Activated CD8-positive, alpha-beta memory T cell treated with anti-CD3 and anti-CD28 coated beads, Interleukin-2, amount 10 ng/mL, durations not matched to agents 7 days and 5 days (primary cell): Measurements from ENCODE around the gene NCAPG2. TPM values are rescaled to one million over a fixed set of nuclear protein-coding genes. Genes with fewer than 3 reads are reported as not detected.

Experiments used
- ATAC-seq: fragments of 150-1000 bp; cut with Tn5 transposase; one replicate; pipeline ENCODE4 v1.10.0; 2021; ENCODE audit warnings: moderate library complexity
- CTCF ChIA-PET: fragments of 350-600 bp; sonication (Branson Sonifier 250); formaldehyde crosslinking; loops from one replicate; lab custom pipeline; 2021; ENCODE audit warnings: antibody characterized with exemption; lab: Charles Lee
- DNase-seq: peaks from one replicate; pipeline ENCODE4 v3.0.0-alpha.2; 2020
- H3K27ac Mint-ChIP-seq: one replicate; pipeline ENCODE4 v1.8.0; 2021; ENCODE audit warnings: mild to moderate bottlenecking, mixed read lengths
- H3K27me3 Mint-ChIP-seq: one replicate; pipeline ENCODE4 v1.8.0; 2021; ENCODE audit warnings: mixed read lengths
- H3K36me3 Mint-ChIP-seq: one replicate; pipeline ENCODE4 v1.8.0; 2021; ENCODE audit warnings: mild to moderate bottlenecking, mixed read lengths
- H3K4me1 Mint-ChIP-seq: one replicate; pipeline ENCODE4 v1.8.0; 2021; ENCODE audit warnings: mixed read lengths
- H3K4me3 Mint-ChIP-seq: one replicate; pipeline ENCODE4 v1.8.0; 2021; ENCODE audit warnings: mild to moderate bottlenecking, moderate library complexity, mixed read lengths
- H3K9me3 Mint-ChIP-seq: one replicate; pipeline ENCODE4 v1.8.0; 2022; ENCODE audit warnings: low read depth, mixed read lengths
- total RNA-seq, 2 experiments: library from RNA; stranded (reverse); gene quantifications; one replicate each; pipeline ENCODE4 v1.2.3, GENCODE V29; 2021

NCAPG2 gene
- total RNA-seq, 2 experiments from 2014 or later: 146 to 182 TPM

GRCh38 chr7:158602905-158603772, 101.5 kb downstream of the NCAPG2 start:
- H3K4me1 Mint-ChIP-seq: peaks cover 5% of the 10 kb centered on the region
- no peaks in the 10 kb centered on the region for H3K27me3 Mint-ChIP-seq
- peaks cover 14% of the 10 kb centered on the region for H3K36me3 Mint-ChIP-seq
- CTCF ChIA-PET: no interaction called here
- no peaks in the 10 kb centered on the region for H3K9me3 Mint-ChIP-seq
- ATAC-seq (no peak), DNase-seq (no peak)
- no peak overlapping the region for H3K27ac Mint-ChIP-seq
- H3K4me3 Mint-ChIP-seq: no peak overlapping the region

DNA sequence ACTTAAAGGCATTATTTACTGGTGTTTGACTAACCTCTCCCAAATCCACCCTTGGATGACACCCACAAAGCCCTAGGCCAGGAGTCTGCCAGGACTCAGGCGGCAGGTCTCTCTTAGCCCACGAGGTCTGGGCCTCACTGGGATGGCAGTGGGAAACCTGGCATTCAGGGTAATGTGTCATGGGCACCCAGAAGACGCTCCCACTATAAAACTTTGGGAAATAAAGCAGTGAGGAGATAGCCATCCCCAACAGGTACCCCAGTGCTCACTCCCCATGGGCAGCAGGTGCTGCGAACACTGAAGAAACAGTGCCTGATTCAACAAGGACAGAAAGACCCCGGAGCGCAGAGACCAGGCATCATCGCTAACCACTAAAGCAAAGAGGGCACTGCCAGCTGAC, 102.6 kb downstream of the NCAPG2 start:
- CTCF ChIA-PET: no interaction called here
- peaks cover 5% of the 10 kb centered on the region for H3K4me1 Mint-ChIP-seq
- no peaks in the 10 kb centered on the region for H3K27me3 Mint-ChIP-seq
- ATAC-seq (no peak), DNase-seq (no peak)
- no peak overlapping the region for H3K27ac Mint-ChIP-seq
- no peak overlapping the region for H3K4me3 Mint-ChIP-seq
- H3K9me3 Mint-ChIP-seq: no peaks in the 10 kb centered on the region
- H3K36me3 Mint-ChIP-seq: peaks cover 8% of the 10 kb centered on the region

DNA sequence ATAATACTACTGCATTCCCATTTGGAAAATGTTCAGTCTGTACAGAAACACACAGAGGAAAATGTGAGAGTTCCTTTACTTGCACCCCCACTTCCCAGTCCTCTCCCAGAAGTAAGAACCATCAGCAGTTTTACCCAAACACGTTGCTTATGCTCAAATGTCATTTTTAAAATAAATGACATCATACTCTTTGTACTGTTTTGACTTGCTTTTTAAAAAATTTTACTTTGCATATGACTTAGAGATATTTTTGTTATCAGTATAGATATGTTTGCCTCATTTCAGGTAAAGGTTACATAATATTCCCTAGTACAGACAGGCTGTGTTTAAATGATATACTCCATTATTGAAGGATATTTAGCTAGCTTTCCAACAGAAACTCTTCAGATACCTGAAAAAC, 103.5 kb downstream of the NCAPG2 start:
- CTCF ChIA-PET: no interaction called here
- DNase-seq: no peak
- H3K4me1 Mint-ChIP-seq: peaks cover 5% of the 10 kb centered on the region

GRCh38 chr7:158596745-158597144, 107.9 kb downstream of the NCAPG2 start:
- peak; percentile 16 for ATAC-seq
- no peak for DNase-seq
- Mint-ChIP-seq H3K4me1 (no peaks in the 10 kb centered on the region), H3K27ac (no peak overlapping the region), H3K9me3 (no peaks in the 10 kb centered on the region), H3K27me3 (no peaks in the 10 kb centered on the region), H3K36me3 (no peaks in the 10 kb centered on the region), H3K4me3 (no peak overlapping the region)
- CTCF ChIA-PET: interaction anchor here (1.0 kb wide), 1 partner anchor 380 kb away, joined by 3 read pairs; no protein-coding TSS in a partner anchor

More for the DNA sequence above, 103.5 kb downstream of the NCAPG2 start:
- Mint-ChIP-seq H3K27me3 (no peaks in the 10 kb centered on the region), H3K36me3 (peaks cover 5% of the 10 kb centered on the region), H3K4me3 (no peak overlapping the region), H3K9me3 (no peaks in the 10 kb centered on the region), H3K27ac (no peak overlapping the region)
- ATAC-seq: no peak

DNA sequence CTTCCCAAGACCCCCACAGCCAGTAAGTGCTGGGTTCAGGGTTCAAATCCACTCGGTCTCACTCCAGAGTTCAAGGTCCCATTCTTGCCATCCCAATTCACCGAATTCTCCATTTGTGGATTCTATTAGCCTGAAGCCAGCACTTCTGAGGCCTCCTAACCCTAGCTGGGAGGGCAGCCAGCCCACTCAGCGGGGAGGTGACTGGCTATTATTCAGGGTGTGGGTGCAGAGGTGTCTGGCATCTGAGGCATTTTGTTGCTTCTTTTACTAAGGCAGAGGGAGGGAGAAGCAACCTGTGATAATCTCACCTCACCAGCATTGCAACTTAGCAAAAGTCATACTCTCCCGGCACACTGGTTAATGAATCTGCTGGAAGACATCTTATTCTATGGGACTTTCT, 108.3 kb downstream of the NCAPG2 start:
- Mint-ChIP-seq H3K9me3 (no peaks in the 10 kb centered on the region), H3K36me3 (no peaks in the 10 kb centered on the region), H3K4me1 (no peaks in the 10 kb centered on the region), H3K4me3 (no peak overlapping the region), H3K27me3 (no peaks in the 10 kb centered on the region), H3K27ac (no peak overlapping the region)
- DNase-seq: no peak
- ATAC-seq: no peak
- CTCF ChIA-PET: interaction anchor here (1.0 kb wide), 1 partner anchor 380 kb away, joined by 3 read pairs; no protein-coding TSS in a partner anchor

- no peak overlapping the region for H3K4me3 Mint-ChIP-seq
- H3K27me3 Mint-ChIP-seq: peaks cover 3% of the 10 kb centered on the region
- CTCF ChIA-PET: no interaction called here
- no peaks in the 10 kb centered on the region for H3K36me3 Mint-ChIP-seq
- H3K9me3 Mint-ChIP-seq: no peaks in the 10 kb centered on the region
- no peaks in the 10 kb centered on the region for H3K4me1 Mint-ChIP-seq
- peak; percentile 87 for ATAC-seq
- no peak for DNase-seq
- no peak overlapping the region for H3K27ac Mint-ChIP-seq
These were observed 109.5 kb downstream of the NCAPG2 start for GRCh38 chr7:158595068-158595467.

- ATAC-seq: no peak
- Mint-ChIP-seq H3K4me3 (no peak overlapping the region), H3K9me3 (no peaks in the 10 kb centered on the region), H3K27me3 (peaks cover 13% of the 10 kb centered on the region), H3K27ac (no peak overlapping the region), H3K36me3 (no peaks in the 10 kb centered on the region), H3K4me1 (no peaks in the 10 kb centered on the region)
- CTCF ChIA-PET: no interaction called here
- no peak for DNase-seq
These were observed 112.1 kb downstream of the NCAPG2 start for GRCh38 chr7:158592541-158592940.

DNA sequence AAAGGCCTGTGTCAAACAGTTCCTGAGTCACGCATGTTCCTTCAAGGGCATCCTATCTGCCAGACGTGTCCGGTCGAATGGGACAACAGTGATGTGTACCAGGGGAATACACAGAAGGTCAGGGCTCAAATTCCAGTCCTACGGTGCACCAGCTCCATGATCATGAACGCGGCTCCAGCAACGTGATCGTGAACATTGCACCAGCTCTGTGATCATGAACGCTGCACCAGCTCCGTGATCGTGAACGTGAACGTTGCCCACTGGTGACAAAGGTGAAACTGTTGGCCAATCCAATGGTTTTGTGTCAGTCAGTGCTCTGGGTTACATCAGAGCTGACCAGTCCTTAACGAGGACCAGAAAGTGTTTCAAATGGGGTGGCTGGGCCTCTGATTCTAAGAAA, 112.7 kb downstream of the NCAPG2 start:
- Mint-ChIP-seq H3K9me3 (no peaks in the 10 kb centered on the region), H3K27ac (no peak overlapping the region), H3K4me1 (no peaks in the 10 kb centered on the region), H3K36me3 (no peaks in the 10 kb centered on the region), H3K4me3 (no peak overlapping the region), H3K27me3 (peaks cover 13% of the 10 kb centered on the region)
- no peak for DNase-seq
- CTCF ChIA-PET: no interaction called here
- ATAC-seq: no peak

- no peak overlapping the region for H3K4me3 Mint-ChIP-seq
- DNase-seq (no peak), ATAC-seq (no peak)
- peaks cover 2% of the 10 kb centered on the region for H3K4me1 Mint-ChIP-seq
- H3K36me3 Mint-ChIP-seq: no peaks in the 10 kb centered on the region
- peaks cover 24% of the 10 kb centered on the region for H3K27me3 Mint-ChIP-seq
- H3K27ac Mint-ChIP-seq: no peak overlapping the region
- CTCF ChIA-PET: no interaction called here
- no peaks in the 10 kb centered on the region for H3K9me3 Mint-ChIP-seq
These were observed 114.4 kb downstream of the NCAPG2 start for GRCh38 chr7:158590181-158590530.

DNA sequence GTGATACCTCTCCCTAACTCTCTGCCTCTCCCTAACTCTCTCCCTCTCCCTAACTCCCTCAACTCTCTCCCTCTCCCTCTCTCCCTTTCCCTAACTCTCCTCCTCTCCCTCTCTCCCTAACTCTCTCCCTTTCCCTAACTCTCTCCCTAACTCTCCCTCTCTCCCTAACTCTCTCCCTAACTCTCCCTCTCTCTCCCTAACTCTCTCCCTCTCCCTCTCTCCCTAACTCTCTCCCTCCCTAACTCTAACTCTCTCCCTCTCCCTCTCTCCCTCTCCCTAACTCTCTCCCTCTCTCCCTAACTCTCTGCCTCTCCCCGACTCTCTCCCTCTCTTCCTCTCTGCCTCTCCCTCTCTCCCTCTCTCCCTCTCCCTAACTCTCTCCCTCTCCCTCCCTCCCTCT, 115.0 kb downstream of the NCAPG2 start:
- Mint-ChIP-seq H3K4me1 (peaks cover 2% of the 10 kb centered on the region), H3K36me3 (no peaks in the 10 kb centered on the region), H3K27ac (no peak overlapping the region), H3K27me3 (peaks cover 24% of the 10 kb centered on the region), H3K4me3 (no peak overlapping the region), H3K9me3 (no peaks in the 10 kb centered on the region)
- no peak for DNase-seq
- ATAC-seq: no peak
- CTCF ChIA-PET: no interaction called here

- H3K4me1 Mint-ChIP-seq: peaks cover 2% of the 10 kb centered on the region
- DNase-seq: no peak
- no peak for ATAC-seq
- no peaks in the 10 kb centered on the region for H3K36me3 Mint-ChIP-seq
- no peaks in the 10 kb centered on the region for H3K9me3 Mint-ChIP-seq
- H3K27ac Mint-ChIP-seq: no peak overlapping the region
- no peak overlapping the region for H3K4me3 Mint-ChIP-seq
- CTCF ChIA-PET: no interaction called here
- peaks cover 29% of the 10 kb centered on the region for H3K27me3 Mint-ChIP-seq
These were observed 115.6 kb downstream of the NCAPG2 start for GRCh38 chr7:158588878-158589442.

DNA sequence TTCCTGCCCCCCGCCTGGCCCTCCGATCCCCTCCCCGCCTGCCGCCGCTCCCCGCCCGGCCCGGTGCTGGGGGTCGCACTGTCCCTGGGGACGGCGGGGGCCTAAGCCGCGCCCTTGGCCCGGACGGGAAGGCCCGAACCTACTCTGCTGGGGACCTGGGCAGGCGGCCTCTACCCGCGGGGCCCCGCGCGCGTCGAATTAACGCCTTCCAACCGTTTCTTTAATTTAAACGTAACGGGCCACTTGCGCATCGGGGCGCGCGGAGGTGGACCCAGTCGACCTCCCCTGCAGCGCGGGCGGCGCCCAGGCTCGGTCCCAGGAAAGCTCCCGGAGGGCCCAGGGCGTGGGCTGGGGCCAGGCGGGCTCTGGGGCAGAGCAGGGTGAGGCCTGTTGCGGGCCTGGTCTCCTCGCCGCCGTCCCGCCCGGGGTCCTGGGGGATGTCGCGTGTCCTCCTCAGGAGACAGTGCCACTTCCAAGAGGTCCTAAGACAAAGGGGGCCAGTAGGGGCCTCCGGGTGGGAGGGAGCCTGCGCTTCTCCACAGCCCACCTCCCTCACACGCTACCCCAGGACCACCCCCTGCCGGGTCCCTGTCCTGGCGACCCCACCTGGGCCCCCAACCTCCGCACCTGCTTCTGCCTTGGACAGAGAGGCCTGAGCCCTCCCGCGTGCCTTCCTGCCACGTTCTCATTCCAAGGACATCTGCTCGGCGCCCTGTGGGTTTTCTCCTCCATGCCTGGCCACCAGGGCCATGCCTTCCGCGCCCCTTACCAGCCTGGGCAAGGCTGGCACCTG, 116.3 kb downstream of the NCAPG2 start:
- H3K4me1 Mint-ChIP-seq: peaks cover 2% of the 10 kb centered on the region
- H3K27me3 Mint-ChIP-seq: peaks cover 31% of the 10 kb centered on the region
- H3K9me3 Mint-ChIP-seq: no peaks in the 10 kb centered on the region
- no peaks in the 10 kb centered on the region for H3K36me3 Mint-ChIP-seq
- DNase-seq (no peak), ATAC-seq (peak; percentile 26)
- H3K27ac Mint-ChIP-seq: no peak overlapping the region
- CTCF ChIA-PET: no interaction called here
- no peak overlapping the region for H3K4me3 Mint-ChIP-seq

DNA sequence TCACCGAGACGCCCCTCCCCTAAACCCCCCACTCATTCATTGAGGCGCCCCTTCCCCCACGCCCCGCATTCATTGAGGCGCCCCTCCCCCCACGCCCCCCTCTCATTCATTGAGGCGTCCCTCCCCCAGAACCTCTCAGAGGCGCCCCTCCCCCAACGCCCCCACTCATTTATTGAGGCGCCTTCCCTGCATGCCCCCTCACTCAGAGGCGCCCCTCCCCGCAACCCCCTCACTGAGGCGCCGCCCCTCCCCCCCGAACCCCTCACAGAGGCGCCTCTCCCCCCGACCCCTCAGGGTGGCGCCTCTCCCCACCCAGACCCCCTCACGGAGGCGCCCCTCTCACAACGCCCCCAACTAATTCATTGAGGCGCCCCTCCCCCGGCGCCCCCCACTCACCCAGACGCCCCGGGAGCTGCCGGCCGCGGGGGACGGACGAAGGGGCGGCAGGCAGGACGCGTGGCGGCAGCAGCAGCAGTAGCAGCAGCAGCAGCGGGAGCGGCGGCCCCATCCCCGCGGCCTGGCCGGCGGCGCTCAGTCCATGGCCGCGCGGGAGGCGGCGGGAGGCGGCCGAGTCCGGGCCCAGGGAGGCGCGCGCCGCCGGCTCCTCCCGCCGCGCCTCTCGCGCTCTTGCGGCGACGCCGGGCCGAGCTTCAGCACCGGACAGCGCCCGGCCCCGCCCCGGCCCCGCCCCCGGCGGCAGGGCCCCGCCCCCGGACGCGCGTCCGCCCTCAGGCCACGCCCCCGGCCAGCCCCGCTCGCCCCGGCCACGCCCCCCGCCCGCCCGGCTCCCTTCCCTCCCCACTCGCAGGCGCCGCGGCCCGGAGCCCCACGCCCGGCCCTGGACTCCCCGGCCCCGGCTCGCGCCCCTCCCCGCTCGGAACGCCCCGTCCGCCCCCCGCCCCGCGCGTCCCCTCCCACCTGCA, 117.2 kb downstream of the NCAPG2 start, which contains the start of gene PTPRN2:
PTPRN2 (minus strand) TSS at position 662 of the 923 bp plus-strand sequence.
- Mint-ChIP-seq H3K27me3 (peaks cover 31% of the 10 kb centered on the region), H3K36me3 (no peaks in the 10 kb centered on the region), H3K4me3 (no peak within 1 kb of the TSS), H3K4me1 (peaks cover 2% of the 10 kb centered on the region), H3K27ac (no peak within 1 kb of the TSS), H3K9me3 (no peaks in the 10 kb centered on the region)
- ATAC-seq (peak; percentile 81), DNase-seq (peak; percentile 50)
- CTCF ChIA-PET: no interaction called here
